GM18951 (cell line): ENCODE measurements around the gene VSIG10L2.

ENCODE experiments used
- POLR2A ChIP-seq: IDR thresholded peaks from 4 replicates; pipeline ENCODE4 v1.6.1; 2011; ENCODE audit warnings: mild to moderate bottlenecking; ENCODE audit not compliant: insufficient read length, insufficient read depth; ENCODE audit errors: extremely low read depth
- in situ Hi-C: fragments of 300-500 bp; cut with MboI; formaldehyde crosslinking; loops from one replicate; pipeline ENCODE4 v1.12.0; 2022; ENCODE audit warnings: low sequenced_read_pairs, mixed read lengths, inconsistent platforms; ENCODE audit not compliant: unreplicated experiment

The VSIG10L2 gene

GRCh38 chr11:125946712-125947418, 1.0 kb downstream of the VSIG10L2 start:
- in situ Hi-C loops: no loop called here
- TF ChIP-seq POLR2A: no peak

GRCh38 chr11:125947419-125948277, 1.8 kb downstream of the VSIG10L2 start:
- in situ Hi-C loops: no loop called here
- TF ChIP-seq POLR2A: no peak

- in situ Hi-C loops: no loop called here
These were observed 2.6 kb downstream of the VSIG10L2 start for GRCh38 chr11:125948278-125949051.

GRCh38 chr11:125949271-125950177, 3.7 kb downstream of the VSIG10L2 start:
- in situ Hi-C loops: no loop called here
- no peak for TF ChIP-seq POLR2A

More at GRCh38 chr11:125948278-125949051, 2.6 kb downstream of the VSIG10L2 start:
- TF ChIP-seq POLR2A: no peak

- in situ Hi-C loops: no loop called here
- TF ChIP-seq POLR2A: no peak
These were observed 4.3 kb downstream of the VSIG10L2 start for GRCh38 chr11:125950178-125950490.

GRCh38 chr11:125950696-125951651, 5.1 kb downstream of the VSIG10L2 start:
- no peak for TF ChIP-seq POLR2A
- in situ Hi-C loops: no loop called here

- in situ Hi-C loops: no loop called here
- TF ChIP-seq POLR2A: no peak
These were observed 5.9 kb downstream of the VSIG10L2 start for GRCh38 chr11:125951731-125952130.

GRCh38 chr11:125952559-125952958, 6.7 kb downstream of the VSIG10L2 start:
- in situ Hi-C loops: no loop called here
- no peak for TF ChIP-seq POLR2A

- in situ Hi-C loops: no loop called here
- TF ChIP-seq POLR2A: no peak
These were observed 7.1 kb downstream of the VSIG10L2 start for GRCh38 chr11:125952973-125953372.

- no peak for TF ChIP-seq POLR2A
- in situ Hi-C loops: no loop called here
These were observed 7.6 kb downstream of the VSIG10L2 start for GRCh38 chr11:125953401-125953935.

GRCh38 chr11:125954123-125954944, 8.5 kb downstream of the VSIG10L2 start:
- TF ChIP-seq POLR2A: no peak
- in situ Hi-C loops: no loop called here
